ENCODE measurements around the gene SMAD2. TPM values are rescaled to one million over a fixed set of nuclear protein-coding genes. Genes with fewer than 3 reads are reported as not detected.

SMAD2 gene
- total RNA-seq, 1 experiment from 2014 or later: 121 TPM

GRCh38 chr18:47802802-47803201 is 127.7 kb downstream of the SMAD2 start:
- Histone ChIP-seq H3K56ac (ENCODE audit: insufficient read length, low read depth, low read length) (no peak overlapping the region), H3K27ac (ENCODE audit: insufficient read length, low read depth, low read length) (no peak overlapping the region), H3T11ph (ENCODE audit: low read length) (no peak overlapping the region), H3K4me1 (ENCODE audit: insufficient read depth, low read length) (no peaks in the 10 kb centered on the region), H2BK120ac (ENCODE audit: low read depth, low read length, poor library complexity, severe bottlenecking) (no peak overlapping the region), H2BK20ac (ENCODE audit: low read depth, low read length, poor library complexity, severe bottlenecking) (no peak overlapping the region), H4K91ac (ENCODE audit: insufficient read length, low read depth, low read length) (no peak overlapping the region), H2AK5ac (ENCODE audit: insufficient read length, low read length) (no peak overlapping the region), H3K4me2 (ENCODE audit: insufficient read depth, insufficient read length, low read length) (no peak overlapping the region), H3K9ac (ENCODE audit: extremely low read depth, insufficient read length, low read length) (no peak overlapping the region), H4K5ac (ENCODE audit: insufficient read length, low read depth, low read length) (no peak overlapping the region), H2AFZ (ENCODE audit: low read length) (no peak overlapping the region), H3K18ac (ENCODE audit: insufficient read length, low read depth, low read length) (no peak overlapping the region), H2BK5ac (ENCODE audit: insufficient read length, low read length) (no peak overlapping the region), H2BK15ac (ENCODE audit: low read depth, low read length) (no peak overlapping the region), H3K4ac (ENCODE audit: low read depth, low read length) (no peak overlapping the region), H3K27me3 (ENCODE audit: insufficient read depth, low read length) (no peaks in the 10 kb centered on the region), H3K79me1 (ENCODE audit: insufficient read depth, low read depth, low read length, poor library complexity, severe bottlenecking) (no peaks in the 10 kb centered on the region), H3K79me2 (ENCODE audit: insufficient read depth, low read length) (no peaks in the 10 kb centered on the region), H4K8ac (replicated peaks; ENCODE audit: insufficient read length, low read depth, low read length) (no peak overlapping the region), H3K23me2 (ENCODE audit: insufficient read length, low read depth, low read length, poor library complexity, severe bottlenecking) (no peaks in the 10 kb centered on the region), H3K23ac (ENCODE audit: insufficient read length, low read depth, low read length) (no peak overlapping the region), H3K14ac (ENCODE audit: insufficient read depth, low read length) (no peak overlapping the region), H2BK12ac (ENCODE audit: insufficient read length, low read depth, low read length) (no peak overlapping the region), H4K20me1 (ENCODE audit: control insufficient read depth, insufficient read depth, insufficient read length) (no peaks in the 10 kb centered on the region), H3K9me3 (ENCODE audit: control insufficient read depth, low read depth, low read length) (no peaks in the 10 kb centered on the region)
- peaks cover 0 to 2% (median 2%) of the 10 kb centered on the region in 3 experiments; a peak in 2 of 7 replicates for H3K36me3 Mint-ChIP-seq (ENCODE audit: insufficient read depth in 1 of 3, low read depth in 3 of 3)
- H3K27me3 Mint-ChIP-seq (ENCODE audit: low read depth): peaks cover 5% of the 10 kb centered on the region
- no peak overlapping the region for H3K4me3 Mint-ChIP-seq
- WGBS (ENCODE audit: extremely low coverage, insufficient read length, low lambda C conversion rate): no CpG with 5 or more reads among the region's 6 CpGs
- DNase-seq: no peak
- H3K9me3 Mint-ChIP-seq: peaks cover 4 to 7% of the 10 kb centered on the region in 2 experiments
- no peak for TF ChIP-seq CTCF (conservative IDR thresholded peaks at IDR 0.05)
- no peak overlapping the region for H3K27ac Mint-ChIP-seq
- peaks cover 7 to 11% of the 10 kb centered on the region in 2 experiments for H3K4me1 Mint-ChIP-seq

All from H9 (cell line).